Adrenal gland (tissue), 5 donors: Measurements from ENCODE around the gene DGCR8.

ENCODE experiments used
- CTCF ChIP-seq, 6 experiments: fragments of 450-650 bp in 4 of 6; fragments of 200-600 bp in 2 of 6; sonication (generic) in 1 of 6; IDR thresholded peaks; 1 replicate in 5 of 6; 2 replicates in 1 of 6; pipeline versions ENCODE4 v1.5.1 to v1.8.0; 2016 to 2021; ENCODE audit warnings: antibody characterized with exemption in 6 of 6, mild to moderate bottlenecking in 2 of 6, moderate library complexity in 1 of 6
- POLR2A ChIP-seq, 2 donors: fragments of 450-650 bp; IDR thresholded peaks; one replicate each; pipeline ENCODE4 v1.6.1; 2017; ENCODE audit warnings: antibody characterized with exemption in 2 of 2, mild to moderate bottlenecking in 2 of 2, moderate library complexity in 1 of 2
- donor health status: DM: no; HTN: no; CAD: no.

- no peak for TF ChIP-seq CTCF (IDR thresholded peaks at IDR 0.05)
- TF ChIP-seq POLR2A (IDR thresholded peaks at IDR 0.05), result no peak
Measured at GRCh38 chr22:20154602-20155187, 74.7 kb downstream of the DGCR8 start.
